A549 (cell line): ENCODE results near the gene KSR2. TPM values are rescaled to one million over a fixed set of nuclear protein-coding genes. Genes with fewer than 3 reads are reported as not detected.

Experiments
- ATAC-seq, 2 experiments: fragments of 200-7000 bp in 1 of 2; fragments of >200 bp in 1 of 2; cut with Nextera tagmentation in 1 of 2; cut with Tn5 transposase in 1 of 2; 3 replicates each; pipeline versions ENCODE4 v1.8.0 to v1.9.1; 2018 to 2020; ENCODE audit warnings: mild to moderate bottlenecking in 1 of 2, moderate library complexity in 1 of 2
- CTCF ChIA-PET: fragments of 300-600 bp; sonication (Branson Sonifier 250); formaldehyde crosslinking; extraction: SDS; loops from one replicate; lab custom pipeline; 2021; ENCODE audit warnings: antibody characterized with exemption, inconsistent platforms; lab: Yijun Ruan, JAX
- POLR2A ChIA-PET: fragments of 350-600 bp; formaldehyde crosslinking; extraction: SDS; loops from one replicate; lab custom pipeline; 2021; ENCODE audit warnings: antibody characterized with exemption, inconsistent platforms; lab: Yijun Ruan, JAX
- DNase-seq, 2 experiments: peaks; one replicate each; pipeline versions ENCODE4 v3.0.0 to v3.0.0-alpha.2; 2011 to 2016; ENCODE audit warnings: low read depth in 1 of 2, low spot score in 1 of 2
- FAIRE-seq: peaks from 2 replicates; lab custom pipeline; 2011; peaks lifted over from hg19 to GRCh38; lab: Jason Lieb, UNC
- H3K27ac ChIP-seq, 2 experiments: fragments of >200 bp; sonication (Bioruptor Twin); formaldehyde crosslinking; 3 replicates each; pipeline ENCODE4 v1.5.1; 2016 to 2017
- H3K4me1 ChIP-seq: fragments of >200 bp; sonication (Bioruptor Twin); formaldehyde crosslinking; 3 replicates; pipeline ENCODE4 v1.6.1; 2016
- H3K4me2 ChIP-seq: fragments of >200 bp; sonication (Bioruptor Twin); formaldehyde crosslinking; 3 replicates; pipeline ENCODE4 v1.6.1; 2016
- H3K4me3 ChIP-seq: fragments of >200 bp; sonication (Bioruptor Twin); formaldehyde crosslinking; 3 replicates; pipeline ENCODE4 v1.5.1; 2016
- H3K9me3 ChIP-seq: fragments of >200 bp; sonication (Bioruptor Twin); formaldehyde crosslinking; 3 replicates; pipeline ENCODE4 v1.6.1; 2016
- CEBPB ChIP-seq, 2 experiments: fragments of >200 bp in 1 of 2; sonication (Bioruptor Twin) in 1 of 2; formaldehyde crosslinking in 1 of 2; IDR thresholded peaks; 2 replicates each; pipeline ENCODE4 v1.6.1; 2012 to 2016
- CTCF ChIP-seq: fragments of >200 bp; sonication (Bioruptor Twin); formaldehyde crosslinking; IDR thresholded peaks from 3 replicates; pipeline ENCODE4 v1.5.1; 2016
- ESRRA ChIP-seq: fragments of 150-350 bp; IDR thresholded peaks from 2 replicates; pipeline ENCODE4 v1.6.1; 2014; ENCODE audit warnings: mild to moderate bottlenecking, low read length, borderline replicate concordance
- FOSB ChIP-seq: fragments of 250-450 bp; sonication (Bioruptor Pico); IDR thresholded peaks from 2 replicates; pipeline ENCODE4 v1.5.0; 2020; ENCODE audit warnings: mild to moderate bottlenecking, moderate library complexity
- HDAC2 ChIP-seq: fragments of 200-600 bp; sonication (generic); IDR thresholded peaks from 2 replicates; pipeline ENCODE4 v1.6.1; 2016
- HMGXB4 ChIP-seq: fragments of 250-450 bp; sonication (Bioruptor Pico); IDR thresholded peaks from 2 replicates; pipeline ENCODE4 v1.5.0; 2021; ENCODE audit warnings: mild to moderate bottlenecking, moderate library complexity, borderline replicate concordance
- HOXA7 ChIP-seq: fragments of 250-450 bp; sonication (Bioruptor Pico); IDR thresholded peaks from 2 replicates; pipeline ENCODE4 v1.5.0; 2020; ENCODE audit warnings: mild to moderate bottlenecking, moderate library complexity
- JUN ChIP-seq, 2 experiments: fragments of >200 bp; sonication (Bioruptor Twin); formaldehyde crosslinking; IDR thresholded peaks; 2 replicates in 1 of 2; 3 replicates in 1 of 2; pipeline ENCODE4 v1.6.1; 2016 to 2017
- JUNB ChIP-seq: fragments of >200 bp; sonication (Bioruptor Twin); formaldehyde crosslinking; IDR thresholded peaks from 2 replicates; pipeline ENCODE4 v1.6.1; 2016
- KDM1A ChIP-seq: fragments of 200-600 bp; sonication (generic); IDR thresholded peaks from 2 replicates; pipeline ENCODE4 v1.6.1; 2016; ENCODE audit warnings: low read depth, mild to moderate bottlenecking
- MAFK ChIP-seq: fragments of 450-650 bp; IDR thresholded peaks from 2 replicates; pipeline ENCODE4 v1.6.1; 2014; ENCODE audit not compliant: partially characterized antibody
- MAZ ChIP-seq: fragments of 150-350 bp; IDR thresholded peaks from 2 replicates; pipeline ENCODE4 v1.6.1; 2014; ENCODE audit warnings: antibody characterized with exemption, low read depth, low read length, borderline replicate concordance
- MYC ChIP-seq: IDR thresholded peaks from 2 replicates; pipeline ENCODE4 v1.6.1; 2012; ENCODE audit warnings: mild to moderate bottlenecking, inconsistent platforms, low read length, improper control_type of control experiment, borderline replicate concordance
- NFE2L2 ChIP-seq: fragments of 150-350 bp; conservative IDR thresholded peaks from 2 replicates; pipeline ENCODE4 v1.6.1; 2014; ENCODE audit warnings: low read length
- PBX3 ChIP-seq: IDR thresholded peaks from 2 replicates; pipeline ENCODE4 v1.6.1; 2012
- POLR2AphosphoS2 ChIP-seq: conservative IDR thresholded peaks from 2 replicates; pipeline ENCODE4 v1.6.1; 2012; ENCODE audit warnings: low read length, improper control_type of control experiment, inconsistent platforms
- RCOR1 ChIP-seq: fragments of 150-350 bp; IDR thresholded peaks from 2 replicates; pipeline ENCODE4 v1.6.1; 2014; ENCODE audit warnings: antibody characterized with exemption, low read length, low read depth
- REST ChIP-seq: fragments of 200-600 bp; sonication (generic); IDR thresholded peaks from 2 replicates; pipeline ENCODE4 v1.6.1; 2016; ENCODE audit warnings: antibody characterized with exemption, mild to moderate bottlenecking, moderate library complexity
- RFX5 ChIP-seq: fragments of 450-650 bp; IDR thresholded peaks from 2 replicates; pipeline ENCODE4 v1.7.1; 2014; ENCODE audit warnings: antibody characterized with exemption, mild to moderate bottlenecking, moderate library complexity
- RNF2 ChIP-seq: fragments of 200-600 bp; sonication (generic); IDR thresholded peaks from 2 replicates; pipeline ENCODE4 v1.6.1; 2016; ENCODE audit warnings: low read depth, mild to moderate bottlenecking, antibody characterized with exemption, moderate library complexity, borderline replicate concordance
- TFCP2L1 ChIP-seq: fragments of 250-450 bp; sonication (Bioruptor Pico); IDR thresholded peaks from 2 replicates; pipeline ENCODE4 v1.5.0; 2021; ENCODE audit warnings: mild to moderate bottlenecking
- WGBS: methylation state at CpG from one replicate; pipeline ENCODE4 v1.1.6; 2017; ENCODE audit errors: missing lambda C conversion rate; 5-methylcytosine and 5-hydroxymethylcytosine counted together
- polyA plus RNA-seq, 4 experiments: library from polyadenylated mRNA; depleted of rRNA in 3 of 4; stranded (reverse); fragments of >200 nt; fragmentation: RNase III in 1 of 4; extraction: RNeasy Plus Mini Kit Qiagen cat#74134 plus additional on column Dnase treatment in 1 of 4; gene quantifications; 2 replicates in 3 of 4; 3 replicates in 1 of 4; pipeline ENCODE4 v1.2.3, GENCODE V29; 2011 to 2017

Gene KSR2
- polyA plus RNA-seq, 2 of the 4 experiments (the other 2 are of a cell fraction): 0.37 to 1.2 TPM

GRCh38 chr12:117524806-117525205 is 444.0 kb downstream of the KSR2 start:
- ChIA-PET POLR2A (no interaction called here), CTCF (interaction anchor here (1.8 kb wide), 1 partner anchor 63 kb away, joined by 4 read pairs; no protein-coding TSS in a partner anchor)
- no peak overlapping the region for H3K4me3 ChIP-seq
- DNase-seq: no peak
- H3K4me1 ChIP-seq: no peaks in the 10 kb centered on the region
- WGBS: 83% methylated on average over 17 of the region's 17 CpGs
- no peak overlapping the region for H3K4me2 ChIP-seq
- no peak for TF ChIP-seq HOXA7 (CRISPR knock-in tag)
- H3K9me3 ChIP-seq: no peaks in the 10 kb centered on the region
- H3K27ac ChIP-seq: no peak overlapping the region
- ATAC-seq: no peak
- FAIRE-seq: no peak

- Histone ChIP-seq H3K4me1 (peaks cover 7% of the 10 kb centered on the region; the same call in 1 of the 3 replicates), H3K9me3 (no peaks in the 10 kb centered on the region), H3K4me2 (no peak overlapping the region), H3K27ac (no peak overlapping the region), H3K4me3 (no peak overlapping the region)
- ChIA-PET CTCF (interaction anchor here (1.2 to 1.8 kb wide), 2 partner anchors 12 to 64 kb away, joined by 3 to 4 read pairs; no protein-coding TSS in a partner anchor), POLR2A (interaction anchor here (0.5 kb wide), 1 partner anchor 354 kb away, joined by 3 read pairs; no protein-coding TSS in a partner anchor)
- no peak for FAIRE-seq
- no peak for TF ChIP-seq PBX3
- no peak for TF ChIP-seq MAZ
- no peak for TF ChIP-seq JUNB
- TF ChIP-seq RNF2: no peak
- TF ChIP-seq RFX5: no peak
- TF ChIP-seq HDAC2: no peak
- no peak for TF ChIP-seq MYC
- no peak for TF ChIP-seq CTCF
- TF ChIP-seq CEBPB (IDR thresholded peaks at IDR 0.05): no peak
- no peak for TF ChIP-seq POLR2AphosphoS2
- no peak for TF ChIP-seq REST
- no peak for TF ChIP-seq ESRRA
- no peak for TF ChIP-seq HOXA7 (CRISPR knock-in tag)
- TF ChIP-seq MAFK: no peak
- TF ChIP-seq FOSB: no peak
- no peak for TF ChIP-seq NFE2L2
- no peak for TF ChIP-seq RCOR1
- ATAC-seq: no peak
- 61% methylated on average over 4 of the region's 4 CpGs for WGBS
- DNase-seq: no peak
Observed at GRCh38 chr12:117523971-117524370, 444.8 kb downstream of the KSR2 start.

- Histone ChIP-seq H3K4me2 (no peak overlapping the region), H3K27ac (no peak overlapping the region), H3K4me1 (peaks cover 7% of the 10 kb centered on the region; the same call in 1 of the 3 replicates), H3K9me3 (no peaks in the 10 kb centered on the region), H3K4me3 (no peak overlapping the region)
- no peak for FAIRE-seq
- CTCF ChIA-PET: interaction anchor here (1.2 to 1.9 kb wide), 3 partner anchors 9 to 65 kb away, joined by 3 to 5 read pairs (median 3); no protein-coding TSS in a partner anchor
- POLR2A ChIA-PET: no interaction called here
- 100% methylated on average over 1 of the region's 1 CpG for WGBS
- no peak for DNase-seq
- no peak for ATAC-seq
- TF ChIP-seq TFCP2L1 (CRISPR knock-in tag) (no peak), JUN (IDR thresholded peaks at IDR 0.05) (no peak), KDM1A (no peak), RFX5 (no peak), HMGXB4 (no peak)
Observed at GRCh38 chr12:117522559-117522958, 446.2 kb downstream of the KSR2 start.
